SH-SY5Y (cell line): ENCODE results near the gene DCLK1.
A peak's percentile ranks its signal among the peaks of the same experiment; 100 is the strongest.

Experiments used
- GATA2 ChIP-seq: IDR thresholded peaks from 2 replicates; pipeline ENCODE4 v1.6.1; 2011; ENCODE audit warnings: mild to moderate bottlenecking, low read depth, low read length
- GATA3 ChIP-seq: IDR thresholded peaks from 2 replicates; pipeline ENCODE4 v1.6.1; 2011; ENCODE audit warnings: low read depth, mild to moderate bottlenecking, low read length, moderate library complexity

GRCh38 chr13:36154567-36155291 is 23.5 kb upstream of the DCLK1 start:
- TF ChIP-seq GATA2: 0 out of 2 replicates have a peak, but pooled peaks have one; percentile 20
- TF ChIP-seq GATA3: no peak
